ENCODE measurements around the gene CACNA1G. TPM values are rescaled to one million over a fixed set of nuclear protein-coding genes. Genes with fewer than 3 reads are reported as not detected.

Gene CACNA1G
- total RNA-seq, 6 experiments from 2014 or later: not detected

GRCh38 chr17:50575581-50576210 lies 15.2 kb downstream of the CACNA1G start:
- Histone ChIP-seq H3K27ac (no peak overlapping the region), H3K9me3 (no peaks in the 10 kb centered on the region), H3K4me1 (no peaks in the 10 kb centered on the region), H3K27me3 (no peaks in the 10 kb centered on the region), H3K4me3 (no peak overlapping the region), H3K36me3 (no peaks in the 10 kb centered on the region)
- no peak for DNase-seq
- WGBS (ENCODE audit: insufficient coverage, low coverage, low lambda C conversion rate, missing lambda C conversion rate): 43% methylated on average over 1 of the region's 33 CpGs
- intact Hi-C loops (cut with DNase I): no loop called here
- TF ChIP-seq POLR2A (IDR thresholded peaks at IDR 0.05): no peak
- no peak for TF ChIP-seq CTCF (IDR thresholded peaks at IDR 0.05)
- ATAC-seq: no peak

GRCh38 chr17:50576864-50577263 lies 16.3 kb downstream of the CACNA1G start:
- H3K27me3 ChIP-seq: no peaks in the 10 kb centered on the region
- H3K36me3 ChIP-seq: no peaks in the 10 kb centered on the region
- WGBS (ENCODE audit: insufficient coverage, low coverage, low lambda C conversion rate, missing lambda C conversion rate): 54% methylated on average over 8 of the region's 13 CpGs
- DNase-seq: no peak
- no peaks in the 10 kb centered on the region for H3K9me3 ChIP-seq
- no peak for ATAC-seq
- no peak overlapping the region for H3K4me3 ChIP-seq
- intact Hi-C loops (cut with DNase I): no loop called here
- TF ChIP-seq POLR2A (IDR thresholded peaks at IDR 0.05): no peak
- TF ChIP-seq CTCF (IDR thresholded peaks at IDR 0.05): no peak
- no peaks in the 10 kb centered on the region for H3K4me1 ChIP-seq
- H3K27ac ChIP-seq: no peak overlapping the region

GRCh38 chr17:50577451-50577954 lies 17.0 kb downstream of the CACNA1G start:
- intact Hi-C loops (cut with DNase I): no loop called here
- no peak for TF ChIP-seq POLR2A (IDR thresholded peaks at IDR 0.05)
- TF ChIP-seq CTCF (IDR thresholded peaks at IDR 0.05): no peak
- Histone ChIP-seq H3K36me3 (no peaks in the 10 kb centered on the region), H3K9me3 (no peaks in the 10 kb centered on the region), H3K4me3 (no peak overlapping the region), H3K4me1 (no peaks in the 10 kb centered on the region), H3K27me3 (no peaks in the 10 kb centered on the region), H3K27ac (no peak overlapping the region)
- ATAC-seq (no peak), DNase-seq (no peak)
- 91% methylated on average over 4 of the region's 13 CpGs for WGBS (ENCODE audit: insufficient coverage, low coverage, low lambda C conversion rate, missing lambda C conversion rate)

- ATAC-seq (no peak), DNase-seq (no peak)
- Histone ChIP-seq H3K9me3 (no peaks in the 10 kb centered on the region), H3K4me3 (no peak overlapping the region), H3K4me1 (no peaks in the 10 kb centered on the region), H3K27ac (no peak overlapping the region), H3K36me3 (no peaks in the 10 kb centered on the region), H3K27me3 (no peaks in the 10 kb centered on the region)
- intact Hi-C loops (cut with DNase I): no loop called here
- TF ChIP-seq CTCF (IDR thresholded peaks at IDR 0.05) (no peak), POLR2A (IDR thresholded peaks at IDR 0.05) (no peak)
- WGBS (ENCODE audit: insufficient coverage, low coverage, low lambda C conversion rate, missing lambda C conversion rate): 90% methylated on average over 5 of the region's 16 CpGs
These were observed 17.7 kb downstream of the CACNA1G start for GRCh38 chr17:50578173-50578572.

All from right lobe of liver (tissue), 6 donors.